HEK293 (cell line): Measurements from ENCODE around the gene FBN2.
A peak's percentile ranks its signal among the peaks of the same experiment; 100 is the strongest.

Source experiments
- CTCF ChIA-PET: fragments of 350-600 bp; formaldehyde crosslinking; extraction: SDS; loops from one replicate; lab custom pipeline; 2021; ENCODE audit warnings: antibody characterized with exemption; lab: Yijun Ruan, JAX
- POLR2A ChIA-PET: fragments of 300-600 bp; formaldehyde crosslinking; extraction: SDS; loops from one replicate; lab custom pipeline; 2020; ENCODE audit warnings: antibody characterized with exemption, inconsistent platforms; lab: Yijun Ruan, JAX
- H3K27ac ChIP-seq: fragments of 200-500 bp; sonication (Bioruptor generic); 2 replicates; pipeline ENCODE4 v1.5.1; 2014; ENCODE audit warnings: low read depth, low read length, control low read depth, inconsistent platforms; ENCODE audit errors: extremely low read depth
- H3K36me3 ChIP-seq, 2 experiments: fragments of 200-500 bp in 1 of 2; sonication (Bioruptor generic) in 1 of 2; 1 replicate in 1 of 2; 2 replicates in 1 of 2; pipeline ENCODE4 v1.5.1; 2014 to 2017; ENCODE audit warnings: inconsistent platforms in 2 of 2, low read length in 2 of 2; ENCODE audit not compliant: control insufficient read depth in 2 of 2, insufficient read depth in 1 of 2
- H3K4me1 ChIP-seq: fragments of 200-500 bp; sonication (Bioruptor generic); 2 replicates; pipeline ENCODE4 v1.5.1; 2014; ENCODE audit warnings: mild to moderate bottlenecking, low read length, inconsistent platforms; ENCODE audit not compliant: control insufficient read depth, insufficient read depth
- H3K4me3 ChIP-seq: 2 replicates; pipeline ENCODE4 v1.5.1; 2011; ENCODE audit warnings: low read depth, mild to moderate bottlenecking, control low read depth, low read length, moderate library complexity
- H3K9me3 ChIP-seq: fragments of 200-500 bp; sonication (Bioruptor generic); 2 replicates; pipeline ENCODE4 v1.5.1; 2014; ENCODE audit warnings: low read depth, low read length, inconsistent platforms; ENCODE audit not compliant: control insufficient read depth, insufficient read depth
- EGR2 ChIP-seq: fragments of 450-650 bp; formaldehyde crosslinking; IDR thresholded peaks from 2 replicates; pipeline ENCODE4 v1.5.1; 2016; ENCODE audit warnings: low read depth, missing biosample characterization, missing genetic modification characterization
- FEZF1 ChIP-seq: fragments of 450-650 bp; formaldehyde crosslinking; IDR thresholded peaks from 2 replicates; pipeline ENCODE4 v1.5.1; 2016; ENCODE audit warnings: missing biosample characterization, missing genetic modification characterization
- GLI4 ChIP-seq: fragments of 450-650 bp; formaldehyde crosslinking; IDR thresholded peaks from 2 replicates; pipeline ENCODE4 v1.5.1; 2016; ENCODE audit warnings: missing biosample characterization, missing genetic modification characterization
- HOXD13 ChIP-seq: sonication (generic); formaldehyde crosslinking; IDR thresholded peaks from 2 replicates; pipeline ENCODE4 v1.8.0; 2022; ENCODE audit warnings: missing genetic modification reagents, borderline replicate concordance
- KLF16 ChIP-seq: fragments of 450-650 bp; formaldehyde crosslinking; IDR thresholded peaks from 2 replicates; pipeline ENCODE4 v1.5.1; 2017; ENCODE audit warnings: missing biosample characterization, missing genetic modification characterization
- OSR2 ChIP-seq: fragments of 450-650 bp; formaldehyde crosslinking; IDR thresholded peaks from 2 replicates; pipeline ENCODE4 v1.5.1; 2016; ENCODE audit warnings: missing biosample characterization, missing genetic modification characterization
- PRDM4 ChIP-seq: fragments of 450-650 bp; formaldehyde crosslinking; IDR thresholded peaks from 2 replicates; pipeline ENCODE4 v1.5.1; 2017; ENCODE audit warnings: missing biosample characterization, missing genetic modification characterization
- ZBTB49 ChIP-seq: fragments of 450-650 bp; formaldehyde crosslinking; IDR thresholded peaks from 2 replicates; pipeline ENCODE4 v1.5.1; 2016; ENCODE audit warnings: missing biosample characterization, missing genetic modification characterization, low read depth
- ZBTB6 ChIP-seq: fragments of 450-650 bp; formaldehyde crosslinking; IDR thresholded peaks from 2 replicates; pipeline ENCODE4 v1.5.1; 2017; ENCODE audit warnings: missing biosample characterization, missing genetic modification characterization
- ZFP3 ChIP-seq: fragments of 450-650 bp; formaldehyde crosslinking; IDR thresholded peaks from 2 replicates; pipeline ENCODE4 v1.5.1; 2016; ENCODE audit warnings: low read depth, missing biosample characterization, missing genetic modification characterization
- ZNF121 ChIP-seq: fragments of 450-650 bp; formaldehyde crosslinking; IDR thresholded peaks from 2 replicates; pipeline ENCODE4 v1.5.1; 2016; ENCODE audit warnings: missing biosample characterization, missing genetic modification characterization
- ZNF155 ChIP-seq: fragments of 450-650 bp; formaldehyde crosslinking; IDR thresholded peaks from 2 replicates; pipeline ENCODE4 v1.5.1; 2016; ENCODE audit warnings: missing biosample characterization, missing genetic modification characterization
- ZNF169 ChIP-seq: fragments of 450-650 bp; formaldehyde crosslinking; IDR thresholded peaks from 2 replicates; pipeline ENCODE4 v1.5.1; 2016; ENCODE audit warnings: missing biosample characterization, missing genetic modification characterization
- ZNF2 ChIP-seq: fragments of 450-650 bp; formaldehyde crosslinking; IDR thresholded peaks from 2 replicates; pipeline ENCODE4 v1.5.1; 2016; ENCODE audit warnings: missing biosample characterization, missing genetic modification characterization
- ZNF266 ChIP-seq: fragments of 450-650 bp; formaldehyde crosslinking; IDR thresholded peaks from 2 replicates; pipeline ENCODE4 v1.5.1; 2016; ENCODE audit warnings: missing biosample characterization, missing genetic modification characterization, low read depth
- ZNF391 ChIP-seq: fragments of 450-650 bp; formaldehyde crosslinking; IDR thresholded peaks from 2 replicates; pipeline ENCODE4 v1.5.1; 2016; ENCODE audit warnings: low read depth, missing biosample characterization, missing genetic modification characterization, borderline replicate concordance
- ZNF521 ChIP-seq: fragments of 450-650 bp; formaldehyde crosslinking; IDR thresholded peaks from 2 replicates; pipeline ENCODE4 v1.5.1; 2017; ENCODE audit warnings: missing biosample characterization, mild to moderate bottlenecking, missing genetic modification characterization
- ZNF623 ChIP-seq: fragments of 450-650 bp; formaldehyde crosslinking; IDR thresholded peaks from 2 replicates; pipeline ENCODE4 v1.5.1; 2016; ENCODE audit warnings: missing biosample characterization, missing genetic modification characterization
- ZNF629 ChIP-seq: fragments of 450-650 bp; formaldehyde crosslinking; IDR thresholded peaks from 2 replicates; pipeline ENCODE4 v1.5.1; 2017; ENCODE audit warnings: missing biosample characterization, missing genetic modification characterization
- ZNF704 ChIP-seq: fragments of 450-650 bp; formaldehyde crosslinking; IDR thresholded peaks from 2 replicates; pipeline ENCODE4 v1.5.1; 2016; ENCODE audit warnings: missing biosample characterization, missing genetic modification characterization

The FBN2 gene

GRCh38 chr5:128435861-128436260, 102.2 kb downstream of the FBN2 start (continued):
- peak; percentile 73 for TF ChIP-seq FEZF1 (tag by site-specific recombination)
- TF ChIP-seq ZBTB6 (tag by site-specific recombination) = no peak
- no peak for TF ChIP-seq ZNF266
- no peak; the same call in 1 of the 2 replicates for TF ChIP-seq ZNF2 (tag by site-specific recombination)
- peak; percentile 81 for TF ChIP-seq ZNF629 (tag by site-specific recombination)
- 0 out of 2 replicates have a peak, but pooled peaks have one; percentile 48 for TF ChIP-seq OSR2 (tag by site-specific recombination)
- no peak for TF ChIP-seq ZNF521 (tag by site-specific recombination)

- Histone ChIP-seq H3K9me3 (no peaks in the 10 kb centered on the region), H3K27ac (no peak overlapping the region), H3K4me3 (no peak overlapping the region), H3K4me1 (peaks cover 17% of the 10 kb centered on the region), H3K36me3 (no peaks in the 10 kb centered on the region)
- POLR2A ChIA-PET = no interaction called here
- CTCF ChIA-PET = no interaction called here
- TF ChIP-seq GLI4 (tag by site-specific recombination) (no peak), ZNF391 (no peak), ZBTB49 (tag by site-specific recombination) (no peak), ZFP3 (tag by site-specific recombination) (no peak), EGR2 (tag by site-specific recombination) (no peak), ZNF623 (no peak), ZNF155 (tag by site-specific recombination) (no peak), ZNF169 (tag by site-specific recombination) (no peak), ZNF121 (tag by site-specific recombination) (no peak), ZNF629 (tag by site-specific recombination) (no peak), HOXD13 (CRISPR knock-in tag) (no peak), PRDM4 (tag by site-specific recombination) (no peak), ZNF704 (tag by site-specific recombination) (no peak), KLF16 (tag by site-specific recombination) (no peak)
These were observed 103.1 kb downstream of the FBN2 start for GRCh38 chr5:128434993-128435392.
